Caco-2 (cell line): ENCODE results near the gene SNAP47. TPM values are rescaled to one million over a fixed set of nuclear protein-coding genes. Genes with fewer than 3 reads are reported as not detected.

ENCODE experiments used
- BruUV-seq: library from RNA; stranded (reverse); fragments of 400-500 nt; replicated peaks from 2 replicates; lab custom pipeline; 2021; lab: Mats Ljungman, UMichigan
- CTCF ChIA-PET: fragments of 300-600 bp; sonication (Branson Sonifier 250); formaldehyde crosslinking; loops from one replicate; lab custom pipeline; 2022; ENCODE audit warnings: antibody characterized with exemption; lab: Charles Lee
- POLR2A ChIA-PET: fragments of 300-600 bp; sonication (Branson Sonifier 250); formaldehyde crosslinking; loops from one replicate; lab custom pipeline; 2022; ENCODE audit warnings: antibody characterized with exemption; lab: Charles Lee
- DNase-seq, 2 experiments: peaks; one replicate each; pipeline versions ENCODE4 v3.0.0 to v3.0.0-alpha.2; 2020 to 2022
- H3K27me3 ChIP-seq: replicated peaks from 2 replicates; pipeline ENCODE4 v1.6.0; 2011; ENCODE audit warnings: low read length; ENCODE audit not compliant: control insufficient read depth, insufficient read depth
- H3K36me3 ChIP-seq: 2 replicates; pipeline ENCODE4 v1.5.1; 2011; ENCODE audit warnings: low read length; ENCODE audit not compliant: control insufficient read depth, insufficient read depth
- H3K4me1 ChIP-seq: fragments of 250-450 bp; sonication (Bioruptor Pico); 2 replicates; pipeline ENCODE4 v1.5.1; 2020; ENCODE audit warnings: mild to moderate bottlenecking
- H3K4me3 ChIP-seq: 2 replicates; pipeline ENCODE4 v1.5.1; 2011; ENCODE audit warnings: low read depth, mild to moderate bottlenecking, control low read depth, low read length
- H3K9me3 ChIP-seq: fragments of 250-450 bp; sonication (Bioruptor Pico); 2 replicates; pipeline ENCODE4 v1.5.1; 2020; ENCODE audit warnings: mild to moderate bottlenecking, moderate library complexity
- H3K27ac Mint-ChIP-seq: one replicate; pipeline ENCODE4 v1.8.0; 2022; ENCODE audit warnings: mixed read lengths; ENCODE audit not compliant: unreplicated experiment
- H3K27me3 Mint-ChIP-seq: one replicate; pipeline ENCODE4 v1.8.0; 2022; ENCODE audit warnings: mixed read lengths; ENCODE audit not compliant: insufficient read depth, unreplicated experiment
- H3K36me3 Mint-ChIP-seq: one replicate; pipeline ENCODE4 v1.8.0; 2022; ENCODE audit warnings: mild to moderate bottlenecking, mixed read lengths; ENCODE audit not compliant: insufficient read depth, unreplicated experiment
- H3K4me1 Mint-ChIP-seq: one replicate; pipeline ENCODE4 v1.8.0; 2022; ENCODE audit warnings: low read depth, mixed read lengths; ENCODE audit not compliant: unreplicated experiment
- H3K4me3 Mint-ChIP-seq: one replicate; pipeline ENCODE4 v1.8.0; 2022; ENCODE audit warnings: mild to moderate bottlenecking, moderate library complexity, mixed read lengths; ENCODE audit not compliant: unreplicated experiment
- H3K9me3 Mint-ChIP-seq: one replicate; pipeline ENCODE4 v1.8.0; 2022; ENCODE audit warnings: mixed read lengths; ENCODE audit not compliant: unreplicated experiment
- CTCF ChIP-seq, 2 experiments: fragments of 200-600 bp in 1 of 2; IDR thresholded peaks; 1 replicate in 1 of 2; 2 replicates in 1 of 2; pipeline versions ENCODE4 v1.5.1 to v1.8.0; 2011 to 2022; ENCODE audit warnings: antibody characterized with exemption in 1 of 2, control low read depth in 1 of 2, inconsistent platforms in 1 of 2, low read depth in 1 of 2, low read length in 1 of 2, mild to moderate bottlenecking in 1 of 2, moderate library complexity in 1 of 2; ENCODE audit not compliant: insufficient read depth in 1 of 2, severe bottlenecking in 1 of 2, unreplicated experiment in 1 of 2
- intact Hi-C: fragments of 100-400 bp; cut with micrococcal nuclease; formaldehyde crosslinking; loops from one replicate; pipeline ENCODE4 v1.10.0; 2022; ENCODE audit not compliant: unreplicated experiment
- total RNA-seq: library from RNA; stranded (reverse); gene quantifications from 2 replicates; pipeline ENCODE4 v1.2.3, GENCODE V29; 2022

The SNAP47 gene
- total RNA-seq, 1 experiment from 2014 or later: 29.1 TPM

- Histone ChIP-seq H3K4me3 (no peak overlapping the region), H3K27me3 (no peaks in the 10 kb centered on the region), H3K4me1 (peaks cover 6% of the 10 kb centered on the region; the same call in 1 of the 2 replicates), H3K36me3 (no peaks in the 10 kb centered on the region), H3K9me3 (no peaks in the 10 kb centered on the region)
- ChIA-PET POLR2A (no interaction called here), CTCF (no interaction called here)
- peak in 1 of 2 experiments; percentile 17 for DNase-seq
- Mint-ChIP-seq H3K4me3 (no peak overlapping the region), H3K4me1 (peaks cover 5% of the 10 kb centered on the region), H3K9me3 (no peaks in the 10 kb centered on the region), H3K36me3 (peaks cover 1% of the 10 kb centered on the region), H3K27ac (no peak overlapping the region), H3K27me3 (peaks cover 3% of the 10 kb centered on the region)
- intact Hi-C loops: no loop called here
- TF ChIP-seq CTCF (IDR thresholded peaks at IDR 0.05; ENCODE audit: insufficient read depth in 1 of 2, low read depth in 1 of 2, low read length in 1 of 2, severe bottlenecking in 1 of 2, unreplicated experiment in 1 of 2): no peak
- BruUV-seq: no TSS peak
Measured at GRCh38 chr1:227782226-227782625, 47.0 kb downstream of the SNAP47 start.

- H3K36me3 Mint-ChIP-seq: no peaks in the 10 kb centered on the region
- no TSS peak for BruUV-seq
- peaks cover 6% of the 10 kb centered on the region for H3K27me3 Mint-ChIP-seq
- no peak for TF ChIP-seq CTCF (IDR thresholded peaks at IDR 0.05; ENCODE audit: insufficient read depth in 1 of 2, low read depth in 1 of 2, low read length in 1 of 2, severe bottlenecking in 1 of 2, unreplicated experiment in 1 of 2)
- H3K27ac Mint-ChIP-seq: no peak overlapping the region
- Histone ChIP-seq H3K27me3 (no peaks in the 10 kb centered on the region), H3K4me3 (no peak overlapping the region), H3K36me3 (no peaks in the 10 kb centered on the region), H3K9me3 (no peaks in the 10 kb centered on the region), H3K4me1 (peaks cover 17% of the 10 kb centered on the region; the same call in 1 of the 2 replicates)
- DNase-seq: peak in 1 of 2 experiments; percentile 11
- ChIA-PET POLR2A (no interaction called here), CTCF (no interaction called here)
- H3K4me3 Mint-ChIP-seq: no peak overlapping the region
- intact Hi-C loops: loop anchor here (5.0 kb wide), 1 partner anchor 107 kb away; no protein-coding TSS in a partner anchor
- H3K4me1 Mint-ChIP-seq: peaks cover 6% of the 10 kb centered on the region
- no peaks in the 10 kb centered on the region for H3K9me3 Mint-ChIP-seq
Measured at GRCh38 chr1:227785094-227785804, 50.0 kb downstream of the SNAP47 start.

- POLR2A ChIA-PET: no interaction called here
- peak overlapping the region; percentile 83 for H3K4me3 Mint-ChIP-seq
Measured at GRCh38 chr1:227785805-227786671, 50.8 kb downstream of the SNAP47 start.

More at GRCh38 chr1:227785805-227786671, 50.8 kb downstream of the SNAP47 start:
- no peak for TF ChIP-seq CTCF (IDR thresholded peaks at IDR 0.05; ENCODE audit: insufficient read depth in 1 of 2, low read depth in 1 of 2, low read length in 1 of 2, severe bottlenecking in 1 of 2, unreplicated experiment in 1 of 2)
- peak in 1 of 2 experiments; percentile 19 for DNase-seq
- Mint-ChIP-seq H3K9me3 (no peaks in the 10 kb centered on the region), H3K4me1 (peaks cover 6% of the 10 kb centered on the region), H3K27ac (no peak overlapping the region), H3K27me3 (peaks cover 6% of the 10 kb centered on the region), H3K36me3 (no peaks in the 10 kb centered on the region)
- H3K9me3 ChIP-seq: no peaks in the 10 kb centered on the region
- no peak overlapping the region for H3K4me3 ChIP-seq
- BruUV-seq: no TSS peak
- no peaks in the 10 kb centered on the region for H3K36me3 ChIP-seq
- H3K27me3 ChIP-seq: no peaks in the 10 kb centered on the region
- intact Hi-C loops: loop anchor here (5.0 kb wide), 1 partner anchor 106 kb away; no protein-coding TSS in a partner anchor
- CTCF ChIA-PET: no interaction called here
- H3K4me1 ChIP-seq: peaks cover 17% of the 10 kb centered on the region; the same call in 1 of the 2 replicates
